Psoas muscle (tissue), 8 donors: Measurements from ENCODE around the gene CFAP100. TPM values are rescaled to one million over a fixed set of nuclear protein-coding genes. Genes with fewer than 3 reads are reported as not detected.

Experiments used
- ATAC-seq, 4 donors: fragments of 200-7000 bp; cut with Tn5 transposase; one replicate each; pipeline ENCODE4 v1.9.1; 2020; ENCODE audit warnings: moderate library complexity in 3 of 4, mild to moderate bottlenecking in 2 of 4
- DNase-seq, 2 donors: peaks; one replicate each; pipeline ENCODE4 v3.0.0-alpha.2; 2020
- H3K27ac ChIP-seq: fragments of 200-600 bp; one replicate; pipeline ENCODE4 v1.8.0; 2022
- H3K27me3 ChIP-seq, 3 donors: fragments of 200-600 bp in 1 of 3; one replicate each; pipeline versions ENCODE4 v1.6.1 to v1.8.0; 2013 to 2022; ENCODE audit warnings: low read length in 2 of 3, mild to moderate bottlenecking in 2 of 3, moderate library complexity in 1 of 3; ENCODE audit not compliant: insufficient read depth in 3 of 3
- H3K36me3 ChIP-seq, 2 donors: fragments of 200-600 bp in 1 of 2; one replicate each; pipeline versions ENCODE4 v1.6.1 to v1.8.0; 2013 to 2022; ENCODE audit warnings: low read depth in 1 of 2, mild to moderate bottlenecking in 1 of 2, moderate library complexity in 1 of 2; ENCODE audit not compliant: insufficient read depth in 1 of 2
- H3K4me1 ChIP-seq: fragments of 200-600 bp; one replicate; pipeline ENCODE4 v1.8.0; 2022
- H3K4me3 ChIP-seq: fragments of 200-600 bp; one replicate; pipeline ENCODE4 v1.8.0; 2022; ENCODE audit warnings: mild to moderate bottlenecking
- H3K9me3 ChIP-seq: fragments of 200-600 bp; one replicate; pipeline ENCODE4 v1.8.0; 2022
- WGBS, 3 donors: extraction: QIAGEN DNeasy Blood & Tissue Kit; methylation state at CpG; one replicate each; pipeline versions ENCODE4 v1.1.6 to v1.1.7; 2013; 5-methylcytosine and 5-hydroxymethylcytosine counted together
- intact Hi-C, 2 donors: fragments of 100-400 bp; cut with DNase I; formaldehyde crosslinking; loops; one replicate each; pipeline versions ENCODE4 v1.11.0 to v1.14.2; 2022
- polyA plus RNA-seq, 3 donors: library from polyadenylated mRNA; stranded (reverse); fragments of 200-250 nt; gene quantifications; one replicate each; pipeline ENCODE4 v1.2.3, GENCODE V29; 2013
- total RNA-seq, 4 donors: library from RNA; stranded (reverse); fragmentation: NEBNext Ultra II Directional in 2 of 4; extraction: Animal tissue kit (Norgen Biotek cat#: 25700) in 2 of 4; gene quantifications; one replicate each; pipeline versions ENCODE4 v1.2.1 to v1.2.4, GENCODE V29; 2021 to 2023
- TF ChIP-seq, protein P1 (sequence below): fragments of 200-600 bp; IDR thresholded peaks from one replicate; pipeline ENCODE4 v1.8.0; 2022; ENCODE audit warnings: antibody characterized with exemption
- donor health status: healthy with polysubstance abuse.
- donor health status: DM: no; HTN: no; CAD: no; lungs with moderate emphysema.
- donor health status: Bipolar disorder and iron deficiency.
- donor health status: healthy.
- donor health status: DM: yes; HTN: yes; CAD: no.
- donor health status: DM: no; HTN: no; CAD: no.
- donor health status: DM: no; HTN: no; CAD: no.
- donor health status: DM: yes; HTN: yes; CAD: no.

The CFAP100 gene
- total and polyA plus RNA-seq, 7 donors, result not detected

- H3K27ac ChIP-seq, result no peak overlapping the region
- intact Hi-C loops, result no loop called here
- no peaks in the 10 kb centered on the region for H3K9me3 ChIP-seq
- no peaks in the 10 kb centered on the region for H3K4me1 ChIP-seq
- no peak for DNase-seq
- TF ChIP-seq, protein P1, sequence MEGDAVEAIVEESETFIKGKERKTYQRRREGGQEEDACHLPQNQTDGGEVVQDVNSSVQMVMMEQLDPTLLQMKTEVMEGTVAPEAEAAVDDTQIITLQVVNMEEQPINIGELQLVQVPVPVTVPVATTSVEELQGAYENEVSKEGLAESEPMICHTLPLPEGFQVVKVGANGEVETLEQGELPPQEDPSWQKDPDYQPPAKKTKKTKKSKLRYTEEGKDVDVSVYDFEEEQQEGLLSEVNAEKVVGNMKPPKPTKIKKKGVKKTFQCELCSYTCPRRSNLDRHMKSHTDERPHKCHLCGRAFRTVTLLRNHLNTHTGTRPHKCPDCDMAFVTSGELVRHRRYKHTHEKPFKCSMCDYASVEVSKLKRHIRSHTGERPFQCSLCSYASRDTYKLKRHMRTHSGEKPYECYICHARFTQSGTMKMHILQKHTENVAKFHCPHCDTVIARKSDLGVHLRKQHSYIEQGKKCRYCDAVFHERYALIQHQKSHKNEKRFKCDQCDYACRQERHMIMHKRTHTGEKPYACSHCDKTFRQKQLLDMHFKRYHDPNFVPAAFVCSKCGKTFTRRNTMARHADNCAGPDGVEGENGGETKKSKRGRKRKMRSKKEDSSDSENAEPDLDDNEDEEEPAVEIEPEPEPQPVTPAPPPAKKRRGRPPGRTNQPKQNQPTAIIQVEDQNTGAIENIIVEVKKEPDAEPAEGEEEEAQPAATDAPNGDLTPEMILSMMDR, result no peak
- no peak for ATAC-seq
- no peak overlapping the region for H3K4me3 ChIP-seq
- 79 to 84% (median 79%) methylated on average over 12 of the region's 12 CpGs for WGBS, 3 donors
- no peaks in the 10 kb centered on the region for H3K36me3 ChIP-seq
- H3K27me3 ChIP-seq, result peaks cover 0 to 7% (median 2%) of the 10 kb centered on the region in 3 donors
Measured at GRCh38 chr3:126402666-126403302, 8.1 kb downstream of the CFAP100 start.

DNA sequence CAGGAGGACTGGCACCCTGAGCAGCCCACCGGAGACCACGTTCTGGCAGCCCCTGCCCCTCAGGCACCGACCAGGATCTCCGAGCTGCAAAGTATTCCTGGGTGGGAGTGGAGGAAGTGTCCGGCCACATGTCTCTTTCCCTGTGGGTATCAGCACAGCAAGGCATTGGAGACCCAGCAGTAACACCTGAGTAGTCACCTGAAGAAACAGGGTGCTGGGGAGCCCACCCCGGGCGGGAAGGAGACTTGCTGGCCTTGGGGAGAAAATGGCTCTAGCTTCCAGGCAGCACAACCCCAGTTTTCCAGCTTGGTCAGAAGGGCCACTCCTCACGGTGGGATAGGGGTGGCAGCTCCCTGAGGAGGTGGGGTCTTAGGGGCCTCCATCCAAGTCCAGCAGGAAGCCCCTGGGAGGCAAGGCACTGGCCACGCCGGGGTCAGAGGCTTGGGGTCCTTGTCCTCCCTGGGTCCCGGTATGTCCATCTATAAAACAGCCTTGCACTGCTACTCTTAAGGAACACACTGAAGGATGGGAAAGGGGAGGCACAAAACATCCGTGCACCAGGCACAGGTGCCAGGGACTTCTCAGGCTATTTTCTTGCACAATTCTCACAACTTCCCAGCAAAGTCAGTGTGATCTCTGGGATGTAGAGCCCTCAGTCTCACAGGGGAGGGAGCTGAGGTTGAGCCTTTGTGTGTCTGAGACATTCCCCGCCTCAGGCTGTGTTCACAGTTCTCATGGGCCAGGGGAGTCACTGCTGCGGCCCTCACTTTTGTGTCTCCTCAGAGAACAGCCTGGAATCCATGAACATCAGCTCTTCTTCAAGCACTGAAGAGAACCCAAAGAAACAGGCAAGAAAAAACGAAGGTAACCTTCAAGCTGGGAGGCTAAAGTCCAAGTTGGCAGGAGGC is 11.9 kb downstream of the CFAP100 start:
- no peaks in the 10 kb centered on the region for H3K36me3 ChIP-seq
- no peak for DNase-seq
- TF ChIP-seq, protein P1, result no peak
- H3K27ac ChIP-seq, result no peak overlapping the region
- no peaks in the 10 kb centered on the region for H3K9me3 ChIP-seq
- WGBS, 3 donors, result 80 to 82% (median 81%) methylated on average over 15 of the region's 15 CpGs
- intact Hi-C loops, result no loop called here
- no peak for ATAC-seq
- no peak overlapping the region for H3K4me3 ChIP-seq
- H3K4me1 ChIP-seq, result no peaks in the 10 kb centered on the region
- H3K27me3 ChIP-seq, result peaks cover 0 to 21% (median 2%) of the 10 kb centered on the region in 3 donors

DNA sequence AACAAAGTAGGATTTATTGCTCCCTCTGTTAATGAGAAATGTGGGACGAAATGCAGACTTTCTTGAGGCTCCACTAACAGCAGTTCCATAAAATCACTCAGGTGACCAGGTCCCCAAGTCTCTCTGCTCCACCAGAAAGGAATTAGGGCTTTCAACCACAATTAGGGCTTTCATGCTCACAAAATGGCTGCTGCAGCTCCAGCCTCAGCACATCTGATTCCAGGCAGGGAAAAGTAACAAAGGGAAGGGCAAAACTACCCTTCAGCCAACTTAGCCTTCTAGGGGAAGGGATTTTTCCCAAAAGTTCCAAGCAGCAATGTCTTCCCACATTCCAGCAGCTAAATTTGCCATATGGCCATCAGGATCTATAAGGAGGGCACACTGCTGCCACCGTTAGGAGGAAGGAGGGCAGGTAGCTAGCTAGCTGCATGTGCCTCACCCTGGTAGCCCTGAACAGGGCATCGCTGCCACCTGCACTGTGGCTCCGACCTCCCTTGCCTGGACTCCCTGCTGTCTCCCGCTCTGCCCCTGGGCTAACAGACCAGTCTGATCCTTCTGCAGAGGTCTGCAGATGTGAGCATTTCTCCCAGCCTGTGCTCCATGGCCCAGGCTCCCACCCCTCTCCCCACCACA is 12.8 kb downstream of the CFAP100 start:
- Histone ChIP-seq H3K27ac (no peak overlapping the region), H3K36me3 (no peaks in the 10 kb centered on the region), H3K4me3 (no peak overlapping the region), H3K27me3 (peaks cover 0 to 21% (median 2%) of the 10 kb centered on the region in 3 donors), H3K4me1 (no peaks in the 10 kb centered on the region), H3K9me3 (no peaks in the 10 kb centered on the region)
- DNase-seq, result no peak
- TF ChIP-seq, protein P1, result no peak
- ATAC-seq, result no peak
- 80 to 86% (median 82%) methylated on average over 5 of the region's 5 CpGs for WGBS, 3 donors
- intact Hi-C loops, result no loop called here

GRCh38 chr3:126408099-126408498 is 13.4 kb downstream of the CFAP100 start:
- Histone ChIP-seq H3K36me3 (no peaks in the 10 kb centered on the region), H3K27me3 (peaks cover 0 to 21% (median 2%) of the 10 kb centered on the region in 3 donors), H3K27ac (no peak overlapping the region), H3K4me1 (no peaks in the 10 kb centered on the region), H3K4me3 (no peak overlapping the region), H3K9me3 (no peaks in the 10 kb centered on the region)
- 74 to 78% (median 75%) methylated on average over 5 of the region's 5 CpGs for WGBS, 3 donors
- TF ChIP-seq, protein P1, result no peak
- DNase-seq (no peak), ATAC-seq (no peak)
- intact Hi-C loops, result no loop called here
